ENCODE data around the gene PEDS1. TPM values are rescaled to one million over a fixed set of nuclear protein-coding genes. Genes with fewer than 3 reads are reported as not detected.

PEDS1 gene
- total and polyA plus RNA-seq, 2 of the 13 experiments (the other 11 are each of a cell fraction or from before 2014, with no cell fraction given), result 30.5 to 93.9 TPM

DNA sequence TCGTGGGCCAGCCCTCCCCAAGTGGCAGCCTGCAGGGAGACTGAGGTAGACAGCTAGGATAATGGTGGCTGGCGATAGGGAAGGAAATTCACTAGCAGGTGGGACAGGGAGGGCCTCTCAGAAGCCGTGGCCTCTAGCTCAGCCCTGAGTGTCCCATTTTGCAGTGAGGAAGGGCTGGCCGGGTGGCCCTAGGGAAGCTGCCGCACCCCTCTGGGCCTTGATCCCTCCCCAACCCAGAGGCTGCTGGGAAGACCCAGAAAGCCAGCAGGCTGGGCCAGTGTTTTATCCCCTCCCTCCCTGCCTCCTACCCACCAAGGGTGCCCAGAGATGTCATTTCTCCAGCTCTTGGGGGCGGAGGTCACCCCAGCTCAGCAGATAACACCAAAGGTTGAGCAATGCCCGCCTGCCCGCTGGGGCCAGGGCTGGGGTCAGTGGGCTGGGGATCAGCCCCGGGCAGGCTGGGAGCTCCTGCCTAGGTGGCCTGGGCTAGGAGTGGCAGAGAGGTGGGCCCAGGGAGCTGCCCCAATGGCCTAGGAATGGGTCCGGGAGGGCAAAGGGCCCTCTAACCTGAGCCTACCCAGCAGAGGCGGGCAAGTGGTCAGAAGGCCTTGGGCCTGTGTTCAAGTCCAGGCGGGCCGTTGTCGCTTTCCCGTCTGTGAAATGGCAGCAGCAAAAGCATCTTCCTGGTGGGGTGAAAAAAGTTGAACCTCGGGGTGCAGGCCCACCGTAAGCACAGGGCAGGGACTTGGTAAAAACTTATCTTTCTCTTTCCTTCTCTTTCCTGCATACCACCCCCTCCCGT, 35.6 kb upstream of the PEDS1 start (continued):
- TF ChIP-seq SPEN (CRISPR knock-in tag; IDR thresholded peaks at IDR 0.05; ENCODE audit: low read depth) (peak; percentile 78), HNRNPL (IDR thresholded peaks at IDR 0.05; ENCODE audit: low read depth, low read length) (peak; percentile 100), ZNF547 (CRISPR knock-in tag; IDR thresholded peaks at IDR 0.05) (peak; percentile 68), NFE2 (CRISPR knock-in tag; IDR thresholded peaks at IDR 0.05) (0 out of 2 replicates have a peak, but pooled peaks have one; percentile 46), ZNF30 (CRISPR knock-in tag; IDR thresholded peaks at IDR 0.05) (no peak; the same call in 1 of the 2 replicates), MATR3 (CRISPR knock-in tag; IDR thresholded peaks at IDR 0.05) (no peak), EP300 (IDR thresholded peaks at IDR 0.05; ENCODE audit: low read depth in 2 of 2, low read length in 2 of 2) (peak; percentile 90 to 92), EP300 (CRISPR knock-in tag; IDR thresholded peaks at IDR 0.05; ENCODE audit: borderline replicate concordance) (peak; percentile 87), HNRNPLL (IDR thresholded peaks at IDR 0.05; ENCODE audit: low read depth, low read length, poor library complexity, severe bottlenecking) (peak; percentile 78), XRCC5 (optimal IDR thresholded peaks at IDR 0.05; ENCODE audit: low read length) (peak; percentile 95), ZZZ3 (CRISPR knock-in tag; IDR thresholded peaks at IDR 0.05; ENCODE audit: borderline replicate concordance) (peak; percentile 85; the same call in 1 of the 2 replicates), ZNF333 (CRISPR knock-in tag; IDR thresholded peaks at IDR 0.05; ENCODE audit: borderline replicate concordance) (peak; percentile 95; the same call in 1 of the 2 replicates), ZNF570 (CRISPR knock-in tag; IDR thresholded peaks at IDR 0.05; ENCODE audit: borderline replicate concordance) (no peak), CHD4 (IDR thresholded peaks at IDR 0.05; ENCODE audit: borderline replicate concordance, low read length) (no peak), ELF1 (CRISPR knock-in tag; IDR thresholded peaks at IDR 0.05) (peak; percentile 68), KDM4B (CRISPR knock-in tag; IDR thresholded peaks at IDR 0.05) (peak; percentile 52), ZFP90 (CRISPR knock-in tag; IDR thresholded peaks at IDR 0.05; ENCODE audit: borderline replicate concordance) (no peak), CC2D1A (CRISPR knock-in tag; IDR thresholded peaks at IDR 0.05) (no peak), ATM (IDR thresholded peaks at IDR 0.05; ENCODE audit: borderline replicate concordance) (no peak), ZFP41 (CRISPR knock-in tag; IDR thresholded peaks at IDR 0.05; ENCODE audit: borderline replicate concordance) (peak; percentile 61), ZNF850 (CRISPR knock-in tag; conservative IDR thresholded peaks at IDR 0.05) (no peak; the same call in 1 of the 2 replicates), ZNF572 (CRISPR knock-in tag; IDR thresholded peaks at IDR 0.05) (no peak), SAFB2 (CRISPR knock-in tag; IDR thresholded peaks at IDR 0.05; ENCODE audit: borderline replicate concordance, low read depth) (no peak)
- TF ChIP-seq, protein P1, sequence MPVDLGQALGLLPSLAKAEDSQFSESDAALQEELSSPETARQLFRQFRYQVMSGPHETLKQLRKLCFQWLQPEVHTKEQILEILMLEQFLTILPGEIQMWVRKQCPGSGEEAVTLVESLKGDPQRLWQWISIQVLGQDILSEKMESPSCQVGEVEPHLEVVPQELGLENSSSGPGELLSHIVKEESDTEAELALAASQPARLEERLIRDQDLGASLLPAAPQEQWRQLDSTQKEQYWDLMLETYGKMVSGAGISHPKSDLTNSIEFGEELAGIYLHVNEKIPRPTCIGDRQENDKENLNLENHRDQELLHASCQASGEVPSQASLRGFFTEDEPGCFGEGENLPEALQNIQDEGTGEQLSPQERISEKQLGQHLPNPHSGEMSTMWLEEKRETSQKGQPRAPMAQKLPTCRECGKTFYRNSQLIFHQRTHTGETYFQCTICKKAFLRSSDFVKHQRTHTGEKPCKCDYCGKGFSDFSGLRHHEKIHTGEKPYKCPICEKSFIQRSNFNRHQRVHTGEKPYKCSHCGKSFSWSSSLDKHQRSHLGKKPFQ (CRISPR knock-in tag; IDR thresholded peaks at IDR 0.05; ENCODE audit: insufficient replicate concordance), result no peak
- TF ChIP-seq, protein P2, sequence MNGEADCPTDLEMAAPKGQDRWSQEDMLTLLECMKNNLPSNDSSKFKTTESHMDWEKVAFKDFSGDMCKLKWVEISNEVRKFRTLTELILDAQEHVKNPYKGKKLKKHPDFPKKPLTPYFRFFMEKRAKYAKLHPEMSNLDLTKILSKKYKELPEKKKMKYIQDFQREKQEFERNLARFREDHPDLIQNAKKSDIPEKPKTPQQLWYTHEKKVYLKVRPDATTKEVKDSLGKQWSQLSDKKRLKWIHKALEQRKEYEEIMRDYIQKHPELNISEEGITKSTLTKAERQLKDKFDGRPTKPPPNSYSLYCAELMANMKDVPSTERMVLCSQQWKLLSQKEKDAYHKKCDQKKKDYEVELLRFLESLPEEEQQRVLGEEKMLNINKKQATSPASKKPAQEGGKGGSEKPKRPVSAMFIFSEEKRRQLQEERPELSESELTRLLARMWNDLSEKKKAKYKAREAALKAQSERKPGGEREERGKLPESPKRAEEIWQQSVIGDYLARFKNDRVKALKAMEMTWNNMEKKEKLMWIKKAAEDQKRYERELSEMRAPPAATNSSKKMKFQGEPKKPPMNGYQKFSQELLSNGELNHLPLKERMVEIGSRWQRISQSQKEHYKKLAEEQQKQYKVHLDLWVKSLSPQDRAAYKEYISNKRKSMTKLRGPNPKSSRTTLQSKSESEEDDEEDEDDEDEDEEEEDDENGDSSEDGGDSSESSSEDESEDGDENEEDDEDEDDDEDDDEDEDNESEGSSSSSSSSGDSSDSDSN (CRISPR knock-in tag; IDR thresholded peaks at IDR 0.05), result peak; percentile 98
- TF ChIP-seq, protein P3, sequence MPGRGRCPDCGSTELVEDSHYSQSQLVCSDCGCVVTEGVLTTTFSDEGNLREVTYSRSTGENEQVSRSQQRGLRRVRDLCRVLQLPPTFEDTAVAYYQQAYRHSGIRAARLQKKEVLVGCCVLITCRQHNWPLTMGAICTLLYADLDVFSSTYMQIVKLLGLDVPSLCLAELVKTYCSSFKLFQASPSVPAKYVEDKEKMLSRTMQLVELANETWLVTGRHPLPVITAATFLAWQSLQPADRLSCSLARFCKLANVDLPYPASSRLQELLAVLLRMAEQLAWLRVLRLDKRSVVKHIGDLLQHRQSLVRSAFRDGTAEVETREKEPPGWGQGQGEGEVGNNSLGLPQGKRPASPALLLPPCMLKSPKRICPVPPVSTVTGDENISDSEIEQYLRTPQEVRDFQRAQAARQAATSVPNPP (CRISPR knock-in tag; IDR thresholded peaks at IDR 0.05), result no peak; the same call in 1 of the 2 replicates

All from HepG2 (cell line).